Left kidney (tissue), 2 donors: Measurements from ENCODE around the gene TTC23. TPM values are rescaled to one million over a fixed set of nuclear protein-coding genes. Genes with fewer than 3 reads are reported as not detected.
"Not testable (repeated sequence)": the region's sequence is repeated elsewhere in the genome, so short reads cannot be mapped to it uniquely, and the experiment has no call there.

Experiments
- DNase-seq: peaks from one replicate; pipeline ENCODE4 v3.0.0-alpha.2; 2013
- polyA plus RNA-seq: library from polyadenylated mRNA; unstranded; fragments of 120-200 nt; gene quantifications from one replicate; pipeline ENCODE4 v1.2.1, GENCODE V29; 2013; ENCODE audit not compliant: insufficient read length

TTC23 gene
- polyA plus RNA-seq, 1 donor = 35.3 TPM

DNA sequence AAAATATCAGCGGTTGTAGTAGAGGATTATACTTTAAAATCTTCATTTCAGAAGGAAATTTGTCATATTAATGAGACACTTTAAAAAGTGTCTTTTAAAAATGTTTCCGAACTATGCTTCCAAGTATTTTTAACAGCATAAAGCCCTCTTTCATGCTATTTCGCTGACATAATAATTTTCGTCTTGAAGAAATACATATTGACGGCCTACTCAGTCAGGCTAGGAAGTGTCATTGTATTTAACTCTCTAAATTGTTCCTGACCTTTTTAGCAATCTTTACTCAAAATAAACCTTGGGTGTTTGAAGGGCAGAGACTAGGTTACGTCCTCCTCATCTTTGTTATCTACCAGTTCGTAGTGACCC lies 1.1 kb upstream of the TTC23 start:
- no peak for DNase-seq

- no peak for DNase-seq
Observed at GRCh38 chr15:99250001-99250400, 620 bp upstream of the TTC23 start.

DNA sequence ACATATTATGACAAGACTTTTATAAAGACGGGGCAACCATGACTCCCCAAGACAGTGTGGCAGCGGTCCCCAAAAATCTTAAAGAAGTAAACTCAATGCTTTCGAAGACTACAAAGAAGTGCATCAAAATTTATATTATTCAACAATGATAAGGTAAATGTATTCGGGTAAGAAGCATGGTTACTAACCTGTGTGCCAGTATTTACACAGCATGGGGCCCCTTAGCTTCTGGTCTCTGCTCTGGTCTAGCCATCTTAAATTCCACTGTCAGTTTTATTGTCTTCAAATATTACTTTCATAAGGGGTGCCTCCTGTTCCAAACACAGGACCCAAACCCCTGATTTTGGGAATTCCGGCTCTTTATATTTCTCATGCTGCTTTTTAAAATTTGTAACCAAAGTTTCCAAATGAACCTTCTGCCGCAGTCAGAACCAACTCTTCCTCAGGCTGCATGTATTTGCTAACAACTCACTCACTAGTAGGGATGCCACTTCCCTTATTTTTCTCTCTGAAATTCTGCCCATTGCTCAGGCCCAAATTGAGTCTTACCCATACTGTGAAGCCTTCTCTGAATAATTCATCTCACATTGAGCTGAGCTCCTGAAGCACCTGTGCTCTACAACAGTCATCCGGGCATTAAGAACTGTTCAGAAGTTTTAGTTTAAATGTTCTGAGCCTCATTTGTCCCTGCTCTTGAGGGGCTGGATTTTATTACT lies 1.2 kb downstream of the TTC23 start:
- no peak for DNase-seq

DNA sequence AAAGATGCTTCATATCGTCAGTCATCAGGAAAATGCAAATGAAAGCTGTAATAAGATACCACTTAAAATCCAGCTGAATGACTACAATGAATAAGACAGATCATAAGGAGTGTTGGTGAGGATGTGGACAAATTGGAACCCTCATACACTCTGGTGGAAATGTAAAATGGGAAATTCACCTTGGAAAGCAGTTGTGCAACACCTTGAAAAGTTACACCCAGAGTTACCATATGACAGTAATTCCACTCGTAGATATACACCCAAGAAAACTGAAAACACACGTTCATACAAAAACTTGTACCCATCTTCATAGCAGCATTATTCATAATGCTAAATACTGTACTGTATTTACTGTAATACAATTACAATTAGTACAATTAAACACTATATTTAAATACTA lies 2.3 kb downstream of the TTC23 start:
- no peak for DNase-seq

- no peak for DNase-seq
Observed at GRCh38 chr15:99244306-99244705, 5.1 kb downstream of the TTC23 start.

- DNase-seq = no peak
Observed at GRCh38 chr15:99241752-99242151, 7.6 kb downstream of the TTC23 start.

- no peak for DNase-seq
Observed at GRCh38 chr15:99239545-99240198, 9.7 kb downstream of the TTC23 start.

DNA sequence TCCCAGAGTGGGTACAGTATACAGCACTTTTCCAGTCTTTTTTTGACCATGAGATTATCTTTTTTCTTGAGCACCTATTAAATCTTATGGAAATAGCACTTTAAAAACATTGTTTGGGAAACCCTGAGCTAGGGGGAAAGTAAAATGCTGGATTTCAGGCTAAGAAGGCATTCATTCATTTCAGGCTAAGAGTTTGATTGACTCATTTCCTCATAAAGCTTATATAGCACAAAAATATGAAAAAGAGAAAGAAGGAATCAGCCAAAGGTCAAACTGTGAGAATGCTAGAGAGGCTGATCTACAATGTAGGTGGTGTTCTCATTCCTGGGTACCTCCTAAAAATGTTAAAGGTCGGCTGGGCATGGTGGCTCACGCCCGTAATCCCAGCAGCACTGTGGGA lies 10.5 kb downstream of the TTC23 start:
- DNase-seq = no peak

DNA sequence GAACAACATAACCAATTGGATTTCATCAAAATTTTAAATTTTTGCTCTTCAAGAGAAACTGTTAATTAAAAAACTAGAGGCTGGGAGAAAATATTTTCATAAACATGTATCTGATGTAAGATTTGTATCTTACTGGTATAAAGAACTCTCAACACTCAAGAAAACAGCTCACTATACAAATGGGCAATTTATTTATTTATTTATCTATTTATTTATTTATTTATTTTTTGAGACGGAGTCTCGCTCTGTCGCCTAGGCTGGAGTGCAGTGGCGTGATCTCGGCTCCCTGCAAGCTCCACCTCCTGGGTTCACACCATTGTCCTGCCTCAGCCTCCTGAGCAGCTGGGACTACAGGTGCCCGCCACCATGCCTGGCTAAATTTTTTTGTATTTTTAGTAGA lies 15.2 kb downstream of the TTC23 start:
- not testable (repeated sequence) for DNase-seq

DNA sequence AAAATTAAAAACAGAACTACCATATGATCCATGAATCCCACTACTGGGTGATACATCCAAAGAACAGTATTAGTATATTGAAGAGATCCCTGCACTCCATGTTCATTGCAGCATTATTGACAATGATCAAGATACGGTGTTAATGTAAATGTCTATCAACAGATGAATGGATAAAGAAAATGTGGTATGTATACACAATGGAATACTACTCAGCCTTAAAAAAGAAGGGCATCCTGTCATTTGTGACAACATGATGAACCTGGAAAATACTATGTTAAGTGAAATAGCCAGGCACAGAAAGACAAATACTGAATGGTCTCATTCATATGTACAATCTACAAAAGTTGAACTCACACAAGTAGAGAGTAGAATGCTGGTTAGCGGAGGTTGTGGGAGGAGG lies 16.6 kb downstream of the TTC23 start:
- no peak for DNase-seq

- DNase-seq = no peak
Observed at GRCh38 chr15:99230867-99231266, 18.5 kb downstream of the TTC23 start.

GRCh38 chr15:99228120-99228770 lies 21.1 kb downstream of the TTC23 start:
- DNase-seq = no peak

DNA sequence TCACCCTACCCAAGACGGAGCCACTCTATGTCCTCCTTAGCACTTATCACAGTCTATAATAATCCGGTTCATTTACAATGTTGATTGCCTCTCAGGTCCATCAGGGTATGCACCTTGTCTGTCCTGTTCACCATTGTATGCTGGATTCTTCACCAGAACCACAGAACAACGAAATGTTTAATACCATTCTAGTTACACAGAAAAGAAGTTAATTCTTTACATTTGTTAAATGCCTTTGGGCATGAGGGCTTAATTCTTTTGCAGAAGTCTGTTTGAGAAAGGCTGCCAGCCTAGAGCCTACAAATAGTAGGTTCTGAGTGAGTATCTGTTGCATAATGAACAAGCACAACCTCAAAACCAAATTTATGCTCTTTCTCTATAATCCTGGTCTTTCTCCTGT lies 22.6 kb downstream of the TTC23 start:
- no peak for DNase-seq

DNA sequence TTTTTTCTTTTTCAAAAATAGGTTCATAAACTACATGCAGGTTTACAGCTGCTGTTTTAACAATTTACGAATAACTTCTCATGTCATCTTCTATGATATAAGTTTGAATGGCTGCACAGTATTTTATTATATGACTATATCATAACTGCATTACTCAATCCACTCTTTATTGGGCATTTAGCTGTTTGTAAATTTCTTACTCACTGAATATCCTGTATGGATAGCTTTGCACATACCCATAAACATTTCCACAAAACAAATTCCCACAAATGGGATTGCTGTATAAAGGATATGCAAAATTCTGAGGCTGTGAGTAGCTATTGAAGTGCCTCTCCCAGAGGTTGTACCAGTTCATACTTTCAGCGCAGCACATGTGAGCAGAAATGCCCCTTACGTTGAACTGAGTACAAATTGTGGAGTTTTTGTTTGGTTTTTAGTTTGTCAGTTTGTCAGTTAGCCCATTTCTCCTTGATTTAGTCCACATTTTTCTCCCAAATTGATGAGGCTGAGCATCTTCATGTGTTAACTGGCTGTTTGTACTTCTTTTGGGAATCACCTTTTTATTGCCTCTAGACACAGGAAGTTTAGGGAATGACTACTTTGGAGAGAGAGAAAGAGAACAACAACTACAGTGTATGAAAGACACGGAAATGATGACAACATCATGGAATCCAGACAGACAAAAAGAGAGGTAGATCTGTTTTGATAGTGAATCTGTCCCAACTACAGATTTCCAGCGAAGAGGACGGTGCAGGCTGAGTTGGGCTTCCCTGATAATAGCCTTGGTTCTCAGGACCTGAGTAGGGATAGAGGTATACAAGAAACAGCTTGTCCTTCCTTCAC lies 24.8 kb downstream of the TTC23 start:
- no peak for DNase-seq

DNA sequence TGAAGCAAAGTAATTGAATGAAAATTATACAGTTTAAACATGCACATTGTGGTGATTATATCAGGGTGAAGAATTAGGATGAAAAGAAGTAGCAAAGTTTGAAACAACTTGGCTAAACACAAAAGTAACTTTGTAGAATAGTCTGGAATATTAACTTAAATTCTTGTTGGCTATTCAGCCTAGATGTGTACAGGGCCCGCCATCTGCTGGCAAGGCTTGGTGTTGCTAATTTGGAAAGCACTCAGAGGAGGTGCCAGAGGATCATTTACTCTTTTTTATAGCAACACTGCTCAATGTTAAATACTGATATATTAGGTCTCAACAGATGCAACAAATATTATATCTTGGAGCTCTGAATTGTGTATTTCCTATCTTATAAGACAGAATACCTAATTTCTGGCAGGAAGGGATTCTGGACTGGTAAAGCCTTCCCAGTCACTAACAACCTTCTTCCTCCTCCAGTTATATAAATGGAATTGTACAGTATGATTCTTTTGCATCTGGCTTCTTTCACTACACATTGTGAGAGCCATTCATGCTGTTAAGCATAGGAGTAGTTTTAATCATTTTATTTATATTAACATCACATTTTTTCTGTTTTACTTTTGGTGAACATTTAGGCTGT lies 36.1 kb downstream of the TTC23 start:
- DNase-seq = peak; percentile 64

DNA sequence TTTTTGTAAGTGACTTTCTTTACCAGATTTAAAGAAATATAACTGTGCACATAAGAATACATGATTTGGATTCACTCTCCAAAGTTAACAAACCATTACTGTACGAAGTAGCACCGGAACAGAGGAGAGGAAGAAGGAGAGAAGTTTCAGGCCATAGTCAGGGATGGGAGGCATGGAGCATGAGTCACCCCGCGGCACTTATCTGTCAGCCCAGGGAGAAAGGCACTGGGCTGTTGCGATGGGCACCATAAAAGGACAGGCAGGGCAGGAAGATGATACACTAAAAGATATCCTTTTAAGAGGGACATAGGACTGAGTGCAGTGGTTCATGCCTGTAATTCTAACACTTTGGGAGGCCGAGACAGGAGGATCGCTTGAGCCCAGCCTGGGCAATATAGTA lies 37.0 kb downstream of the TTC23 start:
- DNase-seq = no peak

- DNase-seq = no peak
Observed at GRCh38 chr15:99211926-99212325, 37.5 kb downstream of the TTC23 start.

DNA sequence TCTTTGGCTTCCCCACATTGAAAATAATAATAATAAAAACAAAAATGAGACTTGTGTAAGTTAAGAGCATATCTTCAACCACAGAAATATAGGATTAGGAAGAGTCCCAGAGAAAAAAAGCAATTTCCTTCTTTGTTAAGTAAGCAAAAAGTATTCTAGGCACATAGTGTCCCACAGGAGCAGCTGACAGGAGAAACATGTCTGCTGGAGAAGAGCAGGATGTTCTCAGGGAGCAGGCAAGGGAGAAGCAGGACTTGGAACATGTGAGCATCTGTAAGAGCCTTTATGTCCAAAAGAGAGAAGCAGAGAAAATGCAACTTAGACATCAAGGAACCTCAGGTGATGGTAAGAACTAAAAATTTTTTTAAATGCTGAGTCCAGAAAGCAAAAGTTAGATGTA lies 39.0 kb downstream of the TTC23 start:
- no peak for DNase-seq

- no peak for DNase-seq
Observed at GRCh38 chr15:99209326-99209725, 40.1 kb downstream of the TTC23 start.

- no peak for DNase-seq
Observed at GRCh38 chr15:99207672-99208071, 41.7 kb downstream of the TTC23 start.

DNA sequence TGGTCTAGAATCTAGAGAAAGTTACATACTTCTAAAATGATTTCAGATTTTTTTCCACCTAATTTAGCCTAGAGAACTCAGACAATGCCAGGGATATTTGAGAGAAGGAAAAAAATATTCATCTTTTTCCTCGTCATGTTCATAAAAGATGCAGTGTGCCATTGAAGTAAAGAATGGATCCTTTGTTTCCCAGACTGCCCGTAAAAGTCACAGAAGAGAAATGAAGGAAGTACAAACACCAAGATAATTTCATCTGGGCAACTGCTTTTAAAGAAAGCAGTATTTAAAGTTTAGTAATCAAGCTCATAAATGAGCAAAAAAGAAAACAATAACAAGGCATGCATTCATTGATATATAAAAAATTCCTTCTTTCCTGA lies 47.2 kb downstream of the TTC23 start:
- DNase-seq = no peak
